Keratinocyte (primary cell): ENCODE measurements around the gene GH2. TPM values are rescaled to one million over a fixed set of nuclear protein-coding genes. Genes with fewer than 3 reads are reported as not detected.

Source experiments
- DNase-seq: peaks from one replicate; pipeline ENCODE4 v3.0.0-alpha.2; 2011; ENCODE audit warnings: low read depth, missing footprints, low spot score
- FAIRE-seq: peaks from 2 replicates; lab custom pipeline; 2011; peaks lifted over from hg19 to GRCh38; lab: Jason Lieb, UNC
- H2AFZ ChIP-seq: 2 replicates; pipeline ENCODE4 v1.6.0; 2012; ENCODE audit warnings: low read length, control low read depth, inconsistent platforms; ENCODE audit not compliant: control insufficient read depth
- H3K27ac ChIP-seq: 2 replicates; pipeline ENCODE4 v1.5.1; 2011; ENCODE audit warnings: low read length; ENCODE audit not compliant: control insufficient read depth, insufficient read depth
- H3K27me3 ChIP-seq: 3 replicates; pipeline ENCODE4 v1.6.0; 2011; ENCODE audit warnings: low read length; ENCODE audit not compliant: control insufficient read depth, insufficient read depth; ENCODE audit errors: extremely low read depth
- H3K36me3 ChIP-seq, 2 experiments: 2 replicates in 1 of 2; 3 replicates in 1 of 2; pipeline ENCODE4 v1.5.1; 2011; ENCODE audit warnings: low read length in 2 of 2, mild to moderate bottlenecking in 1 of 2; ENCODE audit not compliant: control insufficient read depth in 2 of 2, insufficient read depth in 2 of 2; ENCODE audit errors: extremely low read depth in 1 of 2
- H3K4me1 ChIP-seq: 3 replicates; pipeline ENCODE4 v1.5.1; 2011; ENCODE audit warnings: low read length; ENCODE audit not compliant: control insufficient read depth, insufficient read depth; ENCODE audit errors: extremely low read depth
- H3K4me2 ChIP-seq: 3 replicates; pipeline ENCODE4 v1.6.0; 2011; ENCODE audit warnings: low read depth, low read length; ENCODE audit not compliant: control insufficient read depth, insufficient read depth; ENCODE audit errors: extremely low read depth
- H3K4me3 ChIP-seq, 3 experiments: fragments of 200-600 bp in 1 of 3; sonication (generic) in 1 of 3; 2 replicates in 2 of 3; 3 replicates in 1 of 3; pipeline ENCODE4 v1.5.1; 2011 to 2016; ENCODE audit warnings: low read length in 3 of 3, mild to moderate bottlenecking in 3 of 3, control low read depth in 2 of 3, inconsistent platforms in 1 of 3, low read depth in 1 of 3, mixed read lengths in 1 of 3, mixed run types in 1 of 3, moderate library complexity in 1 of 3; ENCODE audit not compliant: control insufficient read depth in 2 of 3, insufficient read depth in 2 of 3; ENCODE audit errors: extremely low read depth in 1 of 3
- H3K79me2 ChIP-seq: 2 replicates; pipeline ENCODE4 v1.6.0; 2012; ENCODE audit warnings: low read length; ENCODE audit not compliant: control insufficient read depth, insufficient read depth
- H3K9ac ChIP-seq: 3 replicates; pipeline ENCODE4 v1.6.0; 2011; ENCODE audit warnings: low read length; ENCODE audit not compliant: control insufficient read depth, insufficient read depth; ENCODE audit errors: extremely low read depth
- H3K9me1 ChIP-seq: 3 replicates; pipeline ENCODE4 v1.6.0; 2011; ENCODE audit warnings: low read length; ENCODE audit not compliant: control insufficient read depth, insufficient read depth; ENCODE audit errors: extremely low read depth
- H3K9me3 ChIP-seq: 2 replicates; pipeline ENCODE4 v1.5.1; 2012; ENCODE audit warnings: low read depth, low read length; ENCODE audit not compliant: control insufficient read depth
- H4K20me1 ChIP-seq: 3 replicates; pipeline ENCODE4 v1.6.0; 2011; ENCODE audit warnings: low read length; ENCODE audit not compliant: control insufficient read depth, insufficient read depth; ENCODE audit errors: extremely low read depth
- CTCF ChIP-seq, 3 experiments: IDR thresholded peaks in 1 of 3; conservative IDR thresholded peaks in 1 of 3; optimal IDR thresholded peaks in 1 of 3; 2 replicates in 2 of 3; 3 replicates in 1 of 3; pipeline versions ENCODE3 to v1.5.1; 2011; ENCODE audit warnings: low read length in 3 of 3, mild to moderate bottlenecking in 3 of 3, moderate library complexity in 2 of 3, control low read depth in 1 of 3, inconsistent platforms in 1 of 3; ENCODE audit not compliant: insufficient read depth in 2 of 3; ENCODE audit errors: extremely low read depth in 1 of 3
- EZH2 ChIP-seq: IDR thresholded peaks from one replicate; pipeline ENCODE4 v1.6.1; 2012; ENCODE audit warnings: inconsistent platforms, mild to moderate bottlenecking, low read length, moderate library complexity
- dilution Hi-C: fragments of 300-500 bp; cut with MboI; formaldehyde crosslinking; loops from one replicate; pipeline ENCODE4 v1.7.0; 2020; ENCODE audit warnings: low sequenced_read_pairs; ENCODE audit not compliant: extremely low pct_ligation_motif_present
- polyA plus RNA-seq, 5 experiments: library from polyadenylated mRNA; depleted of rRNA in 3 of 5; stranded (reverse) in 3 of 5; stranded (forward) in 1 of 5; unstranded in 1 of 5; fragments of >200 nt; gene quantifications; 1 replicate in 1 of 5; 2 replicates in 3 of 5; 3 replicates in 1 of 5; pipeline versions ENCODE4 v1.2.1 to v1.2.3, GENCODE V29; 2011 to 2012; ENCODE audit warnings: missing spikeins in 2 of 5, low read depth in 1 of 5, low replicate concordance in 1 of 5

GH2 gene
- polyA plus RNA-seq, 1 donor (not counting 4 experiments of a cell fraction or from before 2014, with no cell fraction given): not detected

DNA sequence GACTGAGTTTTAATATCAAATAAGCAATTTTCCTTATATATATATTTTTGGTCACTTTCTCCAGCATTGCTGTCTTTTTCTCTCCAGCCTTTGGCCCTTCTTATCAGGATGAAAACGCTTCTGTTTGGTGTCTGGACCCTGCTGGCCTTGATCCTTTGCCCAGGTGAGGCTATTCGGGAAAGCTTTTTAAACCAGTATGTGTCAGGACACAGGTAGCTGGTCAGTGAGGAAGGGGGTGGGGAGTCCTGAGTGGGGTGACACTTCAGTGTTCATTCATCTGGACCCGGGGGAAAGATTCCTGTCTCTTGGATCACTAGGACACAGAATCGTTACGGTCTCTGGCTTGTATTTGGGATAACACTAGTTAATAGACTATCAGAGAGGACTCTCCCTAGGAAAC lies 27.0 kb downstream of the GH2 start:
- dilution Hi-C loops: no loop called here
- Histone ChIP-seq H3K9me1 (no peaks in the 10 kb centered on the region), H3K4me3 (no peak overlapping the region), H3K27ac (no peak overlapping the region), H3K9me3 (no peaks in the 10 kb centered on the region), H3K27me3 (peaks cover 5% of the 10 kb centered on the region), H3K36me3 (no peaks in the 10 kb centered on the region), H3K79me2 (no peaks in the 10 kb centered on the region), H4K20me1 (no peaks in the 10 kb centered on the region), H3K4me1 (no peaks in the 10 kb centered on the region), H3K9ac (no peak overlapping the region), H2AFZ (no peak overlapping the region), H3K4me2 (no peak overlapping the region)
- DNase-seq (no peak), FAIRE-seq (no peak)
- TF ChIP-seq EZH2 (no peak), CTCF (optimal IDR thresholded peaks at IDR 0.05 in 1 of 3, IDR thresholded peaks at IDR 0.05 in 1 of 3, conservative IDR thresholded peaks at IDR 0.05 in 1 of 3; ENCODE audit: extremely low read depth in 1 of 3, insufficient read depth in 2 of 3, low read length in 3 of 3) (no peak)

- dilution Hi-C loops: no loop called here
- Histone ChIP-seq H3K79me2 (no peaks in the 10 kb centered on the region), H3K9me3 (no peaks in the 10 kb centered on the region), H3K4me2 (no peak overlapping the region), H3K36me3 (no peaks in the 10 kb centered on the region), H3K4me3 (no peak overlapping the region), H2AFZ (no peak overlapping the region), H3K27ac (no peak overlapping the region), H3K4me1 (no peaks in the 10 kb centered on the region), H3K9ac (no peak overlapping the region), H3K27me3 (peaks cover 9% of the 10 kb centered on the region), H3K9me1 (no peaks in the 10 kb centered on the region), H4K20me1 (no peaks in the 10 kb centered on the region)
- FAIRE-seq (no peak), DNase-seq (no peak)
- TF ChIP-seq CTCF (optimal IDR thresholded peaks at IDR 0.05 in 1 of 3, IDR thresholded peaks at IDR 0.05 in 1 of 3, conservative IDR thresholded peaks at IDR 0.05 in 1 of 3; ENCODE audit: extremely low read depth in 1 of 3, insufficient read depth in 2 of 3, low read length in 3 of 3): no peak
- no peak for TF ChIP-seq EZH2
Observed at GRCh38 chr17:63853260-63853659, 28.5 kb downstream of the GH2 start.
